ENCODE measurements around the gene SRD5A3.

- no peak for TF ChIP-seq POLR2AphosphoS5 (IDR thresholded peaks at IDR 0.05; ENCODE audit: low read depth, low read length)
- no peak for TF ChIP-seq CTCF (IDR thresholded peaks at IDR 0.05)
- TF ChIP-seq REST (IDR thresholded peaks at IDR 0.05; ENCODE audit: insufficient read depth in 1 of 2, low read depth in 2 of 2, low read length in 1 of 2): no peak
- TF ChIP-seq TCF7L2 (IDR thresholded peaks at IDR 0.05; ENCODE audit: low read depth, low read length): no peak
- no peak for TF ChIP-seq SIN3A (IDR thresholded peaks at IDR 0.05; ENCODE audit: borderline replicate concordance, insufficient read depth, low read depth, low read length)
These were observed 23.9 kb downstream of the SRD5A3 start for GRCh38 chr4:55369968-55370367.
